Body of pancreas (tissue), 4 donors: Measurements from ENCODE around the gene KLHL29. TPM values are rescaled to one million over a fixed set of nuclear protein-coding genes. Genes with fewer than 3 reads are reported as not detected.
A peak's percentile ranks its signal among the peaks of the same experiment; 100 is the strongest.

ENCODE experiments used
- ATAC-seq: fragments of 150-250 bp; one replicate; pipeline ENCODE4 v1.9.1; 2016
- DNase-seq, 4 donors: peaks; one replicate each; pipeline ENCODE4 v3.0.0-alpha.2; 2019
- H3K27ac ChIP-seq, 4 donors: fragments of 200-600 bp; sonication (generic); 1 replicate in 3 of 4; 2 replicates in 1 of 4; pipeline versions ENCODE4 v1.5.1 to v1.6.1; 2016 to 2019; ENCODE audit warnings: mild to moderate bottlenecking in 1 of 4, mixed read lengths in 1 of 4, moderate library complexity in 1 of 4
- H3K27me3 ChIP-seq, 2 donors: fragments of 200-600 bp; sonication (generic); one replicate each; pipeline ENCODE4 v1.6.0; 2016; ENCODE audit warnings: mild to moderate bottlenecking in 1 of 2
- H3K36me3 ChIP-seq, 2 donors: fragments of 200-600 bp; sonication (generic); replicated peaks in 1 of 2; 2 replicates each; pipeline ENCODE4 v1.5.1; 2016; ENCODE audit warnings: low read depth in 2 of 2; ENCODE audit not compliant: insufficient read depth in 1 of 2
- H3K4me1 ChIP-seq: fragments of 200-600 bp; sonication (generic); one replicate; pipeline ENCODE4 v1.6.0; 2016
- H3K4me3 ChIP-seq, 2 donors: fragments of 200-600 bp; sonication (generic); 1 replicate in 1 of 2; 2 replicates in 1 of 2; pipeline ENCODE4 v1.5.1; 2016 to 2019
- H3K9me3 ChIP-seq, 3 donors: fragments of 200-600 bp; sonication (generic); 1 replicate in 2 of 3; 2 replicates in 1 of 3; pipeline ENCODE4 v1.5.1; 2016
- CTCF ChIP-seq, 7 experiments: fragments of 450-650 bp in 4 of 7; fragments of 200-600 bp in 3 of 7; sonication (generic) in 3 of 7; IDR thresholded peaks; one replicate each; pipeline ENCODE4 v1.5.1; 2016 to 2019; ENCODE audit warnings: antibody characterized with exemption in 7 of 7
- POLR2A ChIP-seq, 3 donors: fragments of 450-650 bp; IDR thresholded peaks; one replicate each; pipeline ENCODE4 v1.6.1; 2016; ENCODE audit warnings: antibody characterized with exemption in 3 of 3, mild to moderate bottlenecking in 2 of 3
- WGBS, 2 donors: methylation state at CpG; one replicate each; pipeline ENCODE4 v1.1.5; 2017; 5-methylcytosine and 5-hydroxymethylcytosine counted together
- intact Hi-C: fragments of 100-400 bp; cut with DNase I; formaldehyde crosslinking; loops from one replicate; pipeline ENCODE4 v1.15.1; 2023
- total RNA-seq, 2 donors: library from RNA; depleted of rRNA; stranded (reverse); fragments of >200 nt; gene quantifications; one replicate each; pipeline ENCODE4 v1.1.0, GENCODE V29; 2016

Gene KLHL29
- total RNA-seq, 2 donors from 2014 or later: 4.0 to 4.4 TPM

- Histone ChIP-seq H3K4me1 (peaks cover 10% of the 10 kb centered on the region), H3K4me3 (no peak overlapping the region), H3K27me3 (no peaks in the 10 kb centered on the region), H3K36me3 (no peaks in the 10 kb centered on the region), H3K27ac (peak overlapping the region in 1 of 4 donors; percentile 11), H3K9me3 (no peaks in the 10 kb centered on the region)
- WGBS, 2 donors: 74 to 81% methylated on average over 7 to 8 of the region's 8 CpGs
- ATAC-seq (no peak), DNase-seq (no peak)
- TF ChIP-seq CTCF (IDR thresholded peaks at IDR 0.05) (no peak), POLR2A (IDR thresholded peaks at IDR 0.05) (no peak)
- intact Hi-C loops: no loop called here
Measured at GRCh38 chr2:23350792-23351355, 34.1 kb upstream of the KLHL29 start.

- H3K36me3 ChIP-seq: no peaks in the 10 kb centered on the region
- ATAC-seq (peak; percentile 79), DNase-seq (peak; percentile 72 to 82 (median 80))
- no peak overlapping the region for H3K4me3 ChIP-seq
- intact Hi-C loops: no loop called here
- H3K27me3 ChIP-seq: no peaks in the 10 kb centered on the region
- H3K9me3 ChIP-seq: no peaks in the 10 kb centered on the region
- TF ChIP-seq POLR2A (IDR thresholded peaks at IDR 0.05): no peak
- TF ChIP-seq CTCF (IDR thresholded peaks at IDR 0.05): peak; percentile 65 to 79 (median 76)
- H3K4me1 ChIP-seq: peaks cover 10% of the 10 kb centered on the region
- H3K27ac ChIP-seq: peak overlapping the region in 1 of 4 donors; percentile 11
- WGBS, 2 donors: 19 to 49% methylated on average over 5 to 37 of the region's 37 CpGs
Measured at GRCh38 chr2:23351388-23352141, 33.4 kb upstream of the KLHL29 start.

DNA sequence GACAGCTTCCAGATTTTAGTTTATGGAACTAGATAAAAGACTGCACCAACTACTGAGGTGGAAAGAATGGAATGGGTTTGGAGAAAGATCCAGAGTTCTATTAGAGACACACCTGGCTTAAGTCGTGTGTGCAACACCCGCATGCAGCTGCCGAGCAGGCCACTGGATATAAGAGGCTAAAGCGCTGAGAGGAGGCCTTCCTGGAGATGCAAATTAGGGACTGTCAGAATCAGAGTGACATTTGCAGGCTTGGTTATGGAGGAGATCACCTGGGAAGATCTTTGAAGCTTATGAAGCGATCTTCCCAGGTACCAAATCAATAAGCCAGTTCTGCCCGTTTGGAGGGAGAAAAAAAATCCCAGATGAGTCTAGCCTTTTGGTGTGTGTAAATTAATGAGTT, 30.4 kb upstream of the KLHL29 start:
- H3K27ac ChIP-seq: no peak overlapping the region
- H3K9me3 ChIP-seq: no peaks in the 10 kb centered on the region
- 70 to 78% methylated on average over 6 of the region's 6 CpGs for WGBS, 2 donors
- TF ChIP-seq CTCF (IDR thresholded peaks at IDR 0.05) (no peak), POLR2A (IDR thresholded peaks at IDR 0.05) (no peak)
- no peaks in the 10 kb centered on the region for H3K27me3 ChIP-seq
- DNase-seq (no peak), ATAC-seq (no peak)
- intact Hi-C loops: no loop called here
- H3K4me3 ChIP-seq: no peak overlapping the region
- no peaks in the 10 kb centered on the region for H3K36me3 ChIP-seq
- H3K4me1 ChIP-seq: peaks cover 10% of the 10 kb centered on the region

DNA sequence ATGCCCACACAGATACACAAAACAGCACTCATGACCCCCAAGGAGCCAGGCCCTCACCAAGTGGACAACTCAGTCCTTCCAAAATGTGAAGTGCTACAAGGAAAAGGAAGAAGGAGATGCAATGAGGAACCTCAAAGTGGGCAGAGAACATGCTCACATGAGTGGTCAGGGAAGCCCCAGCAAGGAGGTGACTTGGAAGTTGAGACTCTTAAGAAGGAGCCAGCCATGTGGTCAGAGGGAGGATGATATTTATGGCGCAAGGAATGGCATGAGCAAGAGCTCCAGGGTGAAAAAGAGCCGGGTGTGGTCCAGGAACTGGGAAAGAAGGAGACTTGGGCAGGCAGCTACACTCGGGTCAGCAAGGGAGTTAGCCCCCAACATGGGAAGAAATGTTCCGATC, 30.0 kb upstream of the KLHL29 start:
- Histone ChIP-seq H3K27ac (no peak overlapping the region), H3K36me3 (no peaks in the 10 kb centered on the region), H3K4me3 (no peak overlapping the region), H3K9me3 (no peaks in the 10 kb centered on the region), H3K27me3 (no peaks in the 10 kb centered on the region), H3K4me1 (peaks cover 14% of the 10 kb centered on the region)
- ATAC-seq: no peak
- no peak for DNase-seq
- TF ChIP-seq CTCF (IDR thresholded peaks at IDR 0.05) (no peak), POLR2A (IDR thresholded peaks at IDR 0.05) (no peak)
- intact Hi-C loops: no loop called here
- 53 to 54% methylated on average over 4 of the region's 4 CpGs for WGBS, 2 donors
